ENCODE data around the gene GASK1B.

GRCh38 chr4:158197194-158197776, 24.5 kb upstream of the GASK1B start:
- TF ChIP-seq GATA3 (IDR thresholded peaks at IDR 0.05; ENCODE audit: low read depth, low read length), result no peak
- TF ChIP-seq GATA2 (IDR thresholded peaks at IDR 0.05; ENCODE audit: low read depth, low read length), result no peak
